Measurements from ENCODE around the gene CDKN2A. TPM values are rescaled to one million over a fixed set of nuclear protein-coding genes. Genes with fewer than 3 reads are reported as not detected.

CDKN2A gene
- total RNA-seq, 4 donors from 2014 or later = 0.94 to 9.7 (median 2.7) TPM; not detected in 1

- no peak for ATAC-seq
- no peak for TF ChIP-seq EP300 (IDR thresholded peaks at IDR 0.05)
- no peak for TF ChIP-seq POLR2A (IDR thresholded peaks at IDR 0.05)
- no peak for TF ChIP-seq POLR2AphosphoS5 (IDR thresholded peaks at IDR 0.05)
- no peak for TF ChIP-seq CTCF (IDR thresholded peaks at IDR 0.05)
- Histone ChIP-seq H3K9me3 (no peaks in the 10 kb centered on the region), H3K27me3 (peaks cover 93% of the 10 kb centered on the region), H3K27ac (no peak overlapping the region), H3K4me3 (no peak overlapping the region), H3K4me1 (no peaks in the 10 kb centered on the region), H3K36me3 (no peaks in the 10 kb centered on the region)
These were observed 10.1 kb downstream of the CDKN2A start for GRCh38 chr9:21984101-21984500.

GRCh38 chr9:21983561-21983935 lies 10.6 kb downstream of the CDKN2A start:
- ATAC-seq = no peak
- H3K9me3 ChIP-seq = no peaks in the 10 kb centered on the region
- TF ChIP-seq POLR2A (IDR thresholded peaks at IDR 0.05) = no peak
- TF ChIP-seq CTCF (IDR thresholded peaks at IDR 0.05) = no peak
- no peak for TF ChIP-seq EP300 (IDR thresholded peaks at IDR 0.05)
- no peak for TF ChIP-seq POLR2AphosphoS5 (IDR thresholded peaks at IDR 0.05)
- H3K4me1 ChIP-seq = no peaks in the 10 kb centered on the region
- H3K27ac ChIP-seq = no peak overlapping the region
- H3K4me3 ChIP-seq = no peak overlapping the region
- H3K36me3 ChIP-seq = no peaks in the 10 kb centered on the region
- 50 to 67% methylated on average over 1 of the region's 1 CpG for WGBS, 2 donors (ENCODE audit: low coverage in 1 of 2)
- peaks cover 93% of the 10 kb centered on the region for H3K27me3 ChIP-seq

- TF ChIP-seq CTCF (IDR thresholded peaks at IDR 0.05) (no peak), POLR2A (IDR thresholded peaks at IDR 0.05) (no peak)
- no peak overlapping the region for H3K27ac ChIP-seq
- ATAC-seq = no peak
- H3K4me3 ChIP-seq = no peak overlapping the region
- 52 to 75% methylated on average over 1 of the region's 1 CpG for WGBS, 2 donors (ENCODE audit: low coverage in 1 of 2)
- no peaks in the 10 kb centered on the region for H3K4me1 ChIP-seq
- no peaks in the 10 kb centered on the region for H3K9me3 ChIP-seq
- no peaks in the 10 kb centered on the region for H3K36me3 ChIP-seq
- peaks cover 93% of the 10 kb centered on the region for H3K27me3 ChIP-seq
These were observed 11.2 kb downstream of the CDKN2A start for GRCh38 chr9:21982861-21983560.

GRCh38 chr9:21982391-21982790 lies 11.8 kb downstream of the CDKN2A start:
- peaks cover 93% of the 10 kb centered on the region for H3K27me3 ChIP-seq
- ATAC-seq = no peak
- H3K4me1 ChIP-seq = no peaks in the 10 kb centered on the region
- no peaks in the 10 kb centered on the region for H3K36me3 ChIP-seq
- no peak for TF ChIP-seq CTCF (IDR thresholded peaks at IDR 0.05)
- no peak for TF ChIP-seq POLR2AphosphoS5 (IDR thresholded peaks at IDR 0.05)
- no peak for TF ChIP-seq EP300 (IDR thresholded peaks at IDR 0.05)
- TF ChIP-seq POLR2A (IDR thresholded peaks at IDR 0.05) = no peak
- H3K4me3 ChIP-seq = no peak overlapping the region
- WGBS, 2 donors (ENCODE audit: low coverage in 1 of 2) = 47 to 55% methylated on average over 1 of the region's 1 CpG
- no peak overlapping the region for H3K27ac ChIP-seq
- H3K9me3 ChIP-seq = no peaks in the 10 kb centered on the region

GRCh38 chr9:21976334-21976875 lies 17.8 kb downstream of the CDKN2A start:
- Histone ChIP-seq H3K9me3 (no peaks in the 10 kb centered on the region), H3K27me3 (peaks cover 98% of the 10 kb centered on the region), H3K36me3 (no peaks in the 10 kb centered on the region), H3K4me1 (peaks cover 5 to 16% (median 12%) of the 10 kb centered on the region in 3 donors), H3K27ac (no peak overlapping the region), H3K4me3 (no peak overlapping the region)
- WGBS, 2 donors (ENCODE audit: low coverage in 1 of 2) = 18 to 20% methylated on average over 4 to 19 of the region's 19 CpGs
- no peak for TF ChIP-seq POLR2A (IDR thresholded peaks at IDR 0.05)
- TF ChIP-seq POLR2AphosphoS5 (IDR thresholded peaks at IDR 0.05) = no peak
- TF ChIP-seq EP300 (IDR thresholded peaks at IDR 0.05) = no peak
- TF ChIP-seq CTCF (IDR thresholded peaks at IDR 0.05) = no peak
- no peak for ATAC-seq

All from gastroesophageal sphincter (tissue), 4 donors.